KMS-11 (cell line): ENCODE data around the gene CDC42BPA.
"Not testable (repeated sequence)": the region's sequence is repeated elsewhere in the genome, so short reads cannot be mapped to it uniquely, and the experiment has no call there.

Source experiments
- H2AFZ ChIP-seq: fragments of 200-600 bp; sonication (generic); 2 replicates; pipeline ENCODE4 v1.6.1; 2016; ENCODE audit warnings: antibody characterized with exemption, mixed run types, low read depth
- H3K27ac ChIP-seq: fragments of 200-600 bp; sonication (generic); 2 replicates; pipeline ENCODE4 v1.6.1; 2016; ENCODE audit warnings: mild to moderate bottlenecking, mixed run types
- H3K27me3 ChIP-seq: fragments of 200-600 bp; sonication (generic); 2 replicates; pipeline ENCODE4 v1.6.1; 2017; ENCODE audit warnings: mild to moderate bottlenecking, low read depth, mixed run types, moderate library complexity; ENCODE audit not compliant: insufficient read depth
- H3K36me3 ChIP-seq: fragments of 200-600 bp; sonication (generic); 2 replicates; pipeline ENCODE4 v1.6.1; 2017; ENCODE audit warnings: mild to moderate bottlenecking, mixed run types; ENCODE audit not compliant: insufficient read depth
- H3K4me1 ChIP-seq: fragments of 200-600 bp; sonication (generic); 2 replicates; pipeline ENCODE4 v1.6.1; 2016; ENCODE audit warnings: mild to moderate bottlenecking, low read depth, mixed run types; ENCODE audit not compliant: poor library complexity, severe bottlenecking
- H3K4me2 ChIP-seq: fragments of 200-600 bp; sonication (generic); 2 replicates; pipeline ENCODE4 v1.7.0; 2016; ENCODE audit warnings: mild to moderate bottlenecking, mixed run types
- H3K4me3 ChIP-seq: fragments of 200-600 bp; sonication (generic); IDR thresholded peaks from 2 replicates; pipeline ENCODE4 v1.6.1; 2017; ENCODE audit warnings: low read depth, low read length, mixed read lengths; ENCODE audit not compliant: insufficient read depth
- H3K79me2 ChIP-seq: fragments of 200-600 bp; sonication (generic); 2 replicates; pipeline ENCODE4 v1.6.1; 2016; ENCODE audit warnings: low read depth, mixed run types; ENCODE audit not compliant: insufficient read depth
- H3K9ac ChIP-seq: fragments of 200-600 bp; sonication (generic); 2 replicates; pipeline ENCODE4 v1.6.1; 2016; ENCODE audit warnings: mild to moderate bottlenecking, mixed run types
- H4K20me1 ChIP-seq: fragments of 200-600 bp; sonication (generic); 2 replicates; pipeline ENCODE4 v1.6.1; 2016; ENCODE audit warnings: mild to moderate bottlenecking, mixed run types; ENCODE audit not compliant: insufficient read depth
- CTCF ChIP-seq: fragments of 200-600 bp; sonication (generic); conservative IDR thresholded peaks from 2 replicates; pipeline ENCODE4 v1.6.1; 2017; ENCODE audit warnings: low read depth, mild to moderate bottlenecking, antibody characterized with exemption, low read length, moderate library complexity, mixed read lengths

The CDC42BPA gene

GRCh38 chr1:227295609-227296008, 22.7 kb downstream of the CDC42BPA start:
- Histone ChIP-seq H3K36me3 (no peaks in the 10 kb centered on the region), H3K4me3 (no peak overlapping the region), H3K4me2 (no peak overlapping the region), H2AFZ (no peak overlapping the region), H3K27me3 (no peaks in the 10 kb centered on the region), H4K20me1 (no peaks in the 10 kb centered on the region), H3K79me2 (no peaks in the 10 kb centered on the region), H3K27ac (no peak overlapping the region), H3K4me1 (peaks cover 14% of the 10 kb centered on the region), H3K9ac (no peak overlapping the region)
- TF ChIP-seq CTCF: no peak

DNA sequence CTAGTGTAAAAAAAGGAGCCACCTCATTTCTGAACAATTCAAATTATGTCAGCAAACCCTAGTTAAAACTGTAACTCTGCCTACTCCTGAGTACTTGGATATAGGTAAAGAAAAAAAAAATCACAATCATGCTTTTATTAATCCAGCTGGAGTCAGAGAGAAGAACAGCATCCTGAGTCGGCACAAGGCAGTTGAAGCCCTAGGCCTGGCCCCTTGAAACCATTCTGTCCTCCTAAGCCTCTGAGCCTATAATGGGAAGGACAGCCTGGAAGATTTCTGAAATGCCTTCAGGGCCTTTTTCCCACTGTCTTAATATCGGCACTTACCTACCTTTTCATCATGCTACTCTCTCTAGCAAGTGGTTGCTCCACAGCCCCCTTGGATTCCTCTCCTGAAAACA, 32.5 kb downstream of the CDC42BPA start:
- Histone ChIP-seq H3K4me2 (no peak overlapping the region), H3K36me3 (no peaks in the 10 kb centered on the region), H3K4me3 (no peak overlapping the region), H4K20me1 (no peaks in the 10 kb centered on the region), H3K4me1 (no peaks in the 10 kb centered on the region), H3K27ac (no peak overlapping the region), H3K27me3 (no peaks in the 10 kb centered on the region), H3K79me2 (no peaks in the 10 kb centered on the region), H2AFZ (no peak overlapping the region), H3K9ac (no peak overlapping the region)
- no peak for TF ChIP-seq CTCF

DNA sequence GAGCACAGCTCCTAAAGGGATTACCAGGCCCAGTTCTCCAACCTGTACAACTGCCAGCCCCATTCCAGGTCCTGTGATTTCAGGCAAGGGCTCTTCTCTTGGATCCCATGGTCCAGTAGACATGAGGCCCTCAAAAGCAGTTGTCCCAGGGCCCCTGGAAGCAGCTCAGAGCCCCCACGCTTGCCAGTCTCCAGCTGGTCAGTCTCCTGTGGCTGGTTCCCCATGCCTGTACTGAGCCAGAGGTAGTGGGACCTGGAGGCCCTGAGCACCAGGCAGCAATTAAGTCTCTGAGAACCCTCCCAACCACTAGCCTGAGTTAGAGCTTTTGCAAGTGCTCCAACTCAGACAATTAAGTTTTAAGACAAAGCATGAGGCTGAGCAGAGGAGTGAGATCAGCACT, 36.9 kb downstream of the CDC42BPA start:
- Histone ChIP-seq H3K9ac (no peak overlapping the region), H3K4me1 (no peaks in the 10 kb centered on the region), H2AFZ (no peak overlapping the region), H3K79me2 (no peaks in the 10 kb centered on the region), H3K27me3 (no peaks in the 10 kb centered on the region), H4K20me1 (no peaks in the 10 kb centered on the region), H3K27ac (no peak overlapping the region), H3K4me3 (no peak overlapping the region), H3K36me3 (no peaks in the 10 kb centered on the region), H3K4me2 (no peak overlapping the region)
- no peak for TF ChIP-seq CTCF

DNA sequence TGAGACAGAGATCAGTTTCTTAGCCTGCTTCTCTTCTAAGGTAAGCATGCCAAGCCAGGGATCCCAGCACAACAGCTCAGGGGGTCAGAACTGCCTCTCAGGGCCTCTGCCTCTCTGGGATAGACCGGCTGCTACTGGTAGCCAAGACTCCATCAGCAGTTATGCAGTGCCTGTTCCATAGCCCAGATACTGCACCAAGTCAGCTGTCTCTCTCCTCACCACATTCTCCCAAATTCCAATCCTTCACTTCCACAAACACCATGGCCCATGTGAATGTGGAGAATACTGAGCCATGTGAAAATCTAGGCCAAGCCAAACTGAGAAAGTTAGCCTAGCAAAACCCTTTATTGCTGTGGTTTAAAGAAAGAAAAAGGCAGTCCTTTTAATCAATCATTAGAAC, 37.5 kb downstream of the CDC42BPA start:
- H3K9ac ChIP-seq: no peak overlapping the region

DNA sequence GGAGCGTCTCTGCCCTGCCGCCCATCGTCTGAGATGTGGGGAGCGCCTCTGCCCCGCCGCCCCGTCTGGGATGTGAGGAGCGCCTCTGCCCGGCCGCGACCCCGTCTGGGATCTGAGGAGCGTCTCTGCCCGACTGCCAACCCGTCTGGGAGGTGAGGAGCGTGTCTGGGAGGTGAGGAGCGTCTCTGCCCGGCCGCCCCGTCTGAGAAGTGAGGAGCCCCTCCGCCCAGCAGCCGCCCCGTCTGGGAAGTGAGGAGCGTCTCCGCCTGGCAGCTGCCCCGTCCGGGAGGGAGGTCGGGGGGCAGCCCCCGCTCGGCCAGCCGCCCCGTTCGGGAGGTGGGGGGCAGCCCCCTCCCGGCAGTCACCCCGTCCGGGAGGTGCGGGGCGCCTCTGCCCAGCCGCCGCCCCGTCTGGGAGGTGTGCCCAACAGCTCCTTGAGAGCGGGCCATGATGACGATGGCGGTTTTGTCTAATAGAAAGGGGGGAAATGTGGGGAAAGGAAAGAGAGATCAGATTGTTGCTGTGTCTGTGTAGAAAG, 42.1 kb downstream of the CDC42BPA start:
- not testable (repeated sequence) for H3K9ac ChIP-seq, H3K27me3 ChIP-seq, H3K4me3 ChIP-seq, H3K4me2 ChIP-seq, H3K79me2 ChIP-seq, H2AFZ ChIP-seq, H3K36me3 ChIP-seq, H4K20me1 ChIP-seq, H3K4me1 ChIP-seq, H3K27ac ChIP-seq

More for the DNA sequence above, 37.5 kb downstream of the CDC42BPA start:
- TF ChIP-seq CTCF: no peak
- no peak overlapping the region for H3K4me2 ChIP-seq
- H3K4me3 ChIP-seq: no peak overlapping the region
- H3K79me2 ChIP-seq: no peaks in the 10 kb centered on the region
- no peaks in the 10 kb centered on the region for H3K4me1 ChIP-seq
- no peaks in the 10 kb centered on the region for H4K20me1 ChIP-seq
- no peak overlapping the region for H2AFZ ChIP-seq
- H3K27me3 ChIP-seq: no peaks in the 10 kb centered on the region
- no peaks in the 10 kb centered on the region for H3K36me3 ChIP-seq
- no peak overlapping the region for H3K27ac ChIP-seq
